GM19193 (cell line): ENCODE results near the gene LPIN1.

Source experiments
- POLR2A ChIP-seq: IDR thresholded peaks from 4 replicates; pipeline ENCODE4 v1.6.1; 2011; ENCODE audit not compliant: insufficient read depth, insufficient read length; ENCODE audit errors: extremely low read depth

Gene LPIN1

GRCh38 chr2:11766016-11766415, 19.6 kb downstream of the LPIN1 start:
- TF ChIP-seq POLR2A, result no peak

GRCh38 chr2:11767779-11768178, 21.3 kb downstream of the LPIN1 start:
- TF ChIP-seq POLR2A, result no peak

GRCh38 chr2:11768946-11769345, 22.5 kb downstream of the LPIN1 start:
- no peak for TF ChIP-seq POLR2A

GRCh38 chr2:11769516-11769915, 23.1 kb downstream of the LPIN1 start:
- no peak for TF ChIP-seq POLR2A

- TF ChIP-seq POLR2A, result no peak
Measured at GRCh38 chr2:11770531-11771188, 24.2 kb downstream of the LPIN1 start.

GRCh38 chr2:11771971-11772615, 25.7 kb downstream of the LPIN1 start:
- TF ChIP-seq POLR2A, result no peak

GRCh38 chr2:11773111-11773510, 26.7 kb downstream of the LPIN1 start:
- TF ChIP-seq POLR2A, result no peak

GRCh38 chr2:11773747-11774525, 27.5 kb downstream of the LPIN1 start:
- no peak for TF ChIP-seq POLR2A

GRCh38 chr2:11774600-11774999, 28.2 kb downstream of the LPIN1 start:
- TF ChIP-seq POLR2A, result no peak

- TF ChIP-seq POLR2A, result no peak
Measured at GRCh38 chr2:11775384-11775783, 29.0 kb downstream of the LPIN1 start.

- TF ChIP-seq POLR2A, result no peak
Measured at GRCh38 chr2:11777066-11777782, 30.8 kb downstream of the LPIN1 start.

- TF ChIP-seq POLR2A, result no peak
Measured at GRCh38 chr2:11777886-11778415, 31.5 kb downstream of the LPIN1 start.

- no peak for TF ChIP-seq POLR2A
Measured at GRCh38 chr2:11778416-11778815, 32.0 kb downstream of the LPIN1 start.

GRCh38 chr2:11778923-11779757, 32.7 kb downstream of the LPIN1 start:
- TF ChIP-seq POLR2A, result no peak
